ENCODE data around the gene PDIA2.

DNA sequence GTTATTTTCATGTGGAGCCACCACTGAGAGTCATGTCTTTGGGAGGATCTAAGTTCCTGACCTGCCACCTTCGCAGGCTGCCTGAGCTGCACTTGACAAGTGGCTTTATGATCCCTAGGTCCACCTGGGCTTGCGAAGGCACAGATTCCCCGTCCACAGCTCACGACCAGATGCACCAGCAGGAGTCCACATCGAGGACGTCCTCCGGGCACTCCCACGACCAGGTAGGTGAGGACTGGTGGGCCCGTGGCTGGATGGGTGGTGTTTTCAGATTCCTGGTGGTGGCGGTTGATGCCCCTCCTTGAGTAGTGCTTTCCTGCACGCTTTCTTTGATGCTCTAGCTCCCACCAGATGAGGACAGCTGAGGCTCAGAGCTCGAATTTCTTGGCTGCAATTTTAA lies 33.5 kb upstream of the PDIA2 start:
- TF ChIP-seq, protein P1, sequence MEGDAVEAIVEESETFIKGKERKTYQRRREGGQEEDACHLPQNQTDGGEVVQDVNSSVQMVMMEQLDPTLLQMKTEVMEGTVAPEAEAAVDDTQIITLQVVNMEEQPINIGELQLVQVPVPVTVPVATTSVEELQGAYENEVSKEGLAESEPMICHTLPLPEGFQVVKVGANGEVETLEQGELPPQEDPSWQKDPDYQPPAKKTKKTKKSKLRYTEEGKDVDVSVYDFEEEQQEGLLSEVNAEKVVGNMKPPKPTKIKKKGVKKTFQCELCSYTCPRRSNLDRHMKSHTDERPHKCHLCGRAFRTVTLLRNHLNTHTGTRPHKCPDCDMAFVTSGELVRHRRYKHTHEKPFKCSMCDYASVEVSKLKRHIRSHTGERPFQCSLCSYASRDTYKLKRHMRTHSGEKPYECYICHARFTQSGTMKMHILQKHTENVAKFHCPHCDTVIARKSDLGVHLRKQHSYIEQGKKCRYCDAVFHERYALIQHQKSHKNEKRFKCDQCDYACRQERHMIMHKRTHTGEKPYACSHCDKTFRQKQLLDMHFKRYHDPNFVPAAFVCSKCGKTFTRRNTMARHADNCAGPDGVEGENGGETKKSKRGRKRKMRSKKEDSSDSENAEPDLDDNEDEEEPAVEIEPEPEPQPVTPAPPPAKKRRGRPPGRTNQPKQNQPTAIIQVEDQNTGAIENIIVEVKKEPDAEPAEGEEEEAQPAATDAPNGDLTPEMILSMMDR (IDR thresholded peaks at IDR 0.05) = no peak
- TF ChIP-seq POLR2AphosphoS5 (IDR thresholded peaks at IDR 0.05; ENCODE audit: low read depth, low read length) (no peak), SIN3A (IDR thresholded peaks at IDR 0.05; ENCODE audit: borderline replicate concordance, insufficient read depth, low read depth, low read length) (no peak)
- TF ChIP-seq, protein P2, sequence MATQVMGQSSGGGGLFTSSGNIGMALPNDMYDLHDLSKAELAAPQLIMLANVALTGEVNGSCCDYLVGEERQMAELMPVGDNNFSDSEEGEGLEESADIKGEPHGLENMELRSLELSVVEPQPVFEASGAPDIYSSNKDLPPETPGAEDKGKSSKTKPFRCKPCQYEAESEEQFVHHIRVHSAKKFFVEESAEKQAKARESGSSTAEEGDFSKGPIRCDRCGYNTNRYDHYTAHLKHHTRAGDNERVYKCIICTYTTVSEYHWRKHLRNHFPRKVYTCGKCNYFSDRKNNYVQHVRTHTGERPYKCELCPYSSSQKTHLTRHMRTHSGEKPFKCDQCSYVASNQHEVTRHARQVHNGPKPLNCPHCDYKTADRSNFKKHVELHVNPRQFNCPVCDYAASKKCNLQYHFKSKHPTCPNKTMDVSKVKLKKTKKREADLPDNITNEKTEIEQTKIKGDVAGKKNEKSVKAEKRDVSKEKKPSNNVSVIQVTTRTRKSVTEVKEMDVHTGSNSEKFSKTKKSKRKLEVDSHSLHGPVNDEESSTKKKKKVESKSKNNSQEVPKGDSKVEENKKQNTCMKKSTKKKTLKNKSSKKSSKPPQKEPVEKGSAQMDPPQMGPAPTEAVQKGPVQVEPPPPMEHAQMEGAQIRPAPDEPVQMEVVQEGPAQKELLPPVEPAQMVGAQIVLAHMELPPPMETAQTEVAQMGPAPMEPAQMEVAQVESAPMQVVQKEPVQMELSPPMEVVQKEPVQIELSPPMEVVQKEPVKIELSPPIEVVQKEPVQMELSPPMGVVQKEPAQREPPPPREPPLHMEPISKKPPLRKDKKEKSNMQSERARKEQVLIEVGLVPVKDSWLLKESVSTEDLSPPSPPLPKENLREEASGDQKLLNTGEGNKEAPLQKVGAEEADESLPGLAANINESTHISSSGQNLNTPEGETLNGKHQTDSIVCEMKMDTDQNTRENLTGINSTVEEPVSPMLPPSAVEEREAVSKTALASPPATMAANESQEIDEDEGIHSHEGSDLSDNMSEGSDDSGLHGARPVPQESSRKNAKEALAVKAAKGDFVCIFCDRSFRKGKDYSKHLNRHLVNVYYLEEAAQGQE (IDR thresholded peaks at IDR 0.05; ENCODE audit: insufficient read depth in 1 of 2, low read depth in 2 of 2, low read length in 1 of 2) = no peak
